Neural crest cell (in vitro differentiated cells): ENCODE data around the gene MYL5. TPM values are rescaled to one million over a fixed set of nuclear protein-coding genes. Genes with fewer than 3 reads are reported as not detected.

Experiments used
- DNase-seq: peaks from one replicate; pipeline ENCODE4 v3.0.0; 2021; ENCODE audit warnings: low read depth, mixed read lengths, low spot score
- H3K27ac Mint-ChIP-seq: one replicate; pipeline ENCODE4 v1.8.0; 2021; ENCODE audit warnings: mild to moderate bottlenecking, mixed read lengths; ENCODE audit not compliant: unreplicated experiment
- H3K27me3 Mint-ChIP-seq: 2 replicates; pipeline ENCODE4 v1.8.0; 2021; ENCODE audit warnings: low read depth, mild to moderate bottlenecking, mixed read lengths
- H3K36me3 Mint-ChIP-seq: 2 replicates; pipeline ENCODE4 v1.8.0; 2021; ENCODE audit warnings: low read depth, mild to moderate bottlenecking, mixed read lengths
- H3K4me1 Mint-ChIP-seq: 2 replicates; pipeline ENCODE4 v1.8.0; 2021; ENCODE audit warnings: mixed read lengths
- H3K4me3 Mint-ChIP-seq: one replicate; pipeline ENCODE4 v1.8.0; 2021; ENCODE audit warnings: mild to moderate bottlenecking, mixed read lengths
- H3K9me3 Mint-ChIP-seq: 2 replicates; pipeline ENCODE4 v1.8.0; 2021; ENCODE audit warnings: mixed read lengths
- total RNA-seq: library from RNA; stranded (reverse); gene quantifications from 2 replicates; pipeline ENCODE4 v1.2.1, GENCODE V29; 2021
- TF ChIP-seq, protein P1 (sequence below): fragments of 200-600 bp; sonication (generic); conservative IDR thresholded peaks from 2 replicates; pipeline ENCODE4 v1.5.0; 2021; ENCODE audit warnings: antibody characterized with exemption, mild to moderate bottlenecking

Gene MYL5
- total RNA-seq, 1 donor from 2014 or later = 10.8 TPM

DNA sequence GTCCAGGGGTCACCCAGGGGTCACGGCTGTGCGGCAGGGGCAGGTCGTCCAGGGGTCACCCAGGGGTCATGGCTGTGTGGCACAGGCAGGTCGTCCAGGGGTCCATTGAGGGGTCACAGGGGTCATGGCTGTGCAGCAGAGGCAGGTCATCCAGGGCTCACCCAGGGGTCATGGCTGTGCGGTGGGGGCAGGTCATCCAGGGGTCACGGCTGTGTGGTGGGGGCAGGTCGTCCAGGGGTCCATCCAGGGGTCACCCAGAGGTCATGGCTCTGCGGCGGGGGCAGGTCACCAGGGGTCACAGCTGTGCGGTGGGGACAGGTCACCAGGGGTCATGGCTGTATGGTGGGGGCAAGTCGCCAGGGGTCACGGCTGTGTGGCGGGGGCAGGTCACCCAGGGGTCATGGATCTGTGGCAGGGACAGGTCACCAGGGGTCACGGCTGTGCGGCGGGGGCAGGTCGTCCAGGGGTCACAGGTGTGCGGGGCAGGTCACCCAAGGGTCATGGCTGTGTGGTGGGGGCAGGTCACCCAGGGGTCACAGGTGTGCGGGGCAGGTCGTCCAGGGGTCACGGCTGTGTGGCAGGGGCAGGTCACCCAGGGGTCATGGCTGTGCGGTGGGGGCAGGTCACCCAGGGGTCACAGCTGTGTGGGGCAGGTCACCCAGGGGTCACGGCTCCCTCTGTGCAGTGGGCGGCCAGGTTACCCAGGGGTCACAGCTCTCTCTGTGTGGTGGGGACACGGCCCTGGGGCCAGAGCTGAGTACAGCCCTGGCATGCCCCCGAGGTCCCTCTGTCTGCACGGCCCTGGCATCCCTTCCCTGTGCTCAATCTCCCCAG is 16.3 kb upstream of the MYL5 start:
- Mint-ChIP-seq H3K9me3 (peaks cover 12% of the 10 kb centered on the region), H3K27ac (no peak overlapping the region), H3K36me3 (peaks cover 8% of the 10 kb centered on the region), H3K4me3 (no peak overlapping the region), H3K27me3 (no peaks in the 10 kb centered on the region), H3K4me1 (peaks cover 3% of the 10 kb centered on the region)
- no peak for DNase-seq
- TF ChIP-seq, protein P1, sequence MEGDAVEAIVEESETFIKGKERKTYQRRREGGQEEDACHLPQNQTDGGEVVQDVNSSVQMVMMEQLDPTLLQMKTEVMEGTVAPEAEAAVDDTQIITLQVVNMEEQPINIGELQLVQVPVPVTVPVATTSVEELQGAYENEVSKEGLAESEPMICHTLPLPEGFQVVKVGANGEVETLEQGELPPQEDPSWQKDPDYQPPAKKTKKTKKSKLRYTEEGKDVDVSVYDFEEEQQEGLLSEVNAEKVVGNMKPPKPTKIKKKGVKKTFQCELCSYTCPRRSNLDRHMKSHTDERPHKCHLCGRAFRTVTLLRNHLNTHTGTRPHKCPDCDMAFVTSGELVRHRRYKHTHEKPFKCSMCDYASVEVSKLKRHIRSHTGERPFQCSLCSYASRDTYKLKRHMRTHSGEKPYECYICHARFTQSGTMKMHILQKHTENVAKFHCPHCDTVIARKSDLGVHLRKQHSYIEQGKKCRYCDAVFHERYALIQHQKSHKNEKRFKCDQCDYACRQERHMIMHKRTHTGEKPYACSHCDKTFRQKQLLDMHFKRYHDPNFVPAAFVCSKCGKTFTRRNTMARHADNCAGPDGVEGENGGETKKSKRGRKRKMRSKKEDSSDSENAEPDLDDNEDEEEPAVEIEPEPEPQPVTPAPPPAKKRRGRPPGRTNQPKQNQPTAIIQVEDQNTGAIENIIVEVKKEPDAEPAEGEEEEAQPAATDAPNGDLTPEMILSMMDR = no peak

DNA sequence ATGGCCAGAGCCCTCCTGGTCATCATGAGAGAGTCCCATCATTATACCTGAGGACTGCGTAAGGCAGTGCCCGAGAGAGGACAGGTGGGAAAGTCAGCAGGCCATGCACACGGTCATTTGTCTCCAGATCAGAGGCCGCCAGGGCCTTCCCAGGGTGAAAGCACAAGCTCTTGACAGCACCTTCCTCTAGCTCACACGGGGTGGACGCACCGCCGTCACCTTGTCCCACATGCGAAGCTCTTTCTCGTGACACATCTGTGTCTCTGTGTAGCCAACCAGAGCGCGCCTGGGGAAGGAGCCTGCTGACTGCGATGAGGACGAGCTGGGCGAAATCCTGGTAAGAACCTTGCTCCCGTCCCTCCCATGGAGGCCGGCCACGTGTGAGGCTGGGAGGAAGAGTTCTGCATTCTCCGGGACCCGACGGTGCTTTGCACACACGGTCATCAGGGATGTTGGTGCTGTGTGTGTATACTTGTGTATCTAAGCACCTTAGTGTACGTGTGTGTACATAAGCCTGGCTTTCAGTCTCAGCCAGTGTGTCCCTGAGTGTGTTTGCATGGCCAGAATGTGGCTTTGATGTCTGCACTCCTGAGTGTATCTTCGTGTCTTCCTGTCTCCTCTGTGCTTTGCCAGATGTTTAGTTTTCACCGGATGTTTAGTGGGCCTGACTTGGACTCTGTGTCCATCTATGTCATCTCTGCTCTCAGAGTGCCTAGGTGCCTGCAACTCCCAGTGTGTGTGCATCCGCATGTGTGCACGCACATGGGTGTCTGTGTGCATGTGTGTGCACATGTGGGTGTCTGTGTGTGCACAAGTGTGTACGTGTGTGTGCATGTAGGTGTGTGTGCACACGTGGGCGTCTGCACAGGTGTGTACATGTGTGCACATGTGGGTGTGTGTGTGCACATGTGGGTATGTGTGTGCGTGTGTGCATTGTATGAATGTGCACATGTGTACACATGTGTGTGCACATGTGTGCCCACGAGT is 15.4 kb upstream of the MYL5 start:
- peaks cover 3% of the 10 kb centered on the region for H3K4me1 Mint-ChIP-seq
- H3K27ac Mint-ChIP-seq = no peak overlapping the region
- TF ChIP-seq, protein P1 = no peak
- no peak for DNase-seq
- no peaks in the 10 kb centered on the region for H3K27me3 Mint-ChIP-seq
- peaks cover 8% of the 10 kb centered on the region for H3K36me3 Mint-ChIP-seq
- peaks cover 12% of the 10 kb centered on the region for H3K9me3 Mint-ChIP-seq
- H3K4me3 Mint-ChIP-seq = no peak overlapping the region

DNA sequence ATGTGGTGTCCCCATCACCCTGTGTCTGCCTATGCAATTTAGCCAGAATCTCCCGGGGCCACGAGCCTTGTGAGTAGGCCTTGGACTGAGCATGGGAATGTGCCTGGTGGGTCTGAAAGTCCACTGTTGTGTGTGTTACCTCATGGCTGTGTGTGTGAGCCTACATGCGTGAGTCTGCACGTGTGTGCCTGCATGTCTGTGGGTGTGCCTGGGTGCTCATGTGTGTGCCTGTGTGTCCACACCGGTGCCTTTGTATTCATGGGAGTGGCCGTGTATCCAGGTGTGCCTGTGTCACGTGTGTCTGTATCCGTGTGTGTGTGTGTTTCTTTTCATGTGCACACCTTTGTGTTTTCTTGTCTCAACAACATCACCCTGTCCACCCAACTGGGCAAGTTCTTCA is 14.5 kb upstream of the MYL5 start:
- peak overlapping the region; percentile 23 for H3K4me3 Mint-ChIP-seq
- no peak overlapping the region for H3K27ac Mint-ChIP-seq
- TF ChIP-seq, protein P1 = no peak
- no peak for DNase-seq
- peaks cover 8% of the 10 kb centered on the region for H3K36me3 Mint-ChIP-seq
- H3K4me1 Mint-ChIP-seq = peaks cover 3% of the 10 kb centered on the region
- H3K27me3 Mint-ChIP-seq = no peaks in the 10 kb centered on the region
- peaks cover 12% of the 10 kb centered on the region for H3K9me3 Mint-ChIP-seq

DNA sequence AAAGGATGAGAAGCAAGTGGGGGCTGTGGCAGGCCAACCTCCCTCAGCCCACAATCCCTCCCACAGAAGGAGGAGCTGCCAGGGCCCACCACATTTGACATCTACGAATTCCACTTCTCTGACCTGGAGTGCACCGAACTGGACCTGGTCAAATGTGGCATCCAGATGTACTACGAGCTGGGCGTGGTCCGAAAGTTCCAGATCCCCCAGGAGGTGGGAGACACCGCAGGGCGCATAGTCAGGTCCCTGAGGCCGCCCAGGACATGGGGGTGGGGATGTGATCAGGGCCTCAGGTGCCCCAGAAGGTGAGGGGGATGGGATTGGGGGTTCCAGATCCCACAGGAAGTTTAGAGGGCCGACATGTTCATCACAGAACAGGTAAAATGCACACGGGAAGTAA is 13.9 kb upstream of the MYL5 start:
- Mint-ChIP-seq H3K4me3 (no peak overlapping the region), H3K27ac (no peak overlapping the region), H3K36me3 (peaks cover 8% of the 10 kb centered on the region), H3K4me1 (peaks cover 3% of the 10 kb centered on the region), H3K27me3 (no peaks in the 10 kb centered on the region), H3K9me3 (peaks cover 12% of the 10 kb centered on the region)
- TF ChIP-seq, protein P1 = no peak
- no peak for DNase-seq

DNA sequence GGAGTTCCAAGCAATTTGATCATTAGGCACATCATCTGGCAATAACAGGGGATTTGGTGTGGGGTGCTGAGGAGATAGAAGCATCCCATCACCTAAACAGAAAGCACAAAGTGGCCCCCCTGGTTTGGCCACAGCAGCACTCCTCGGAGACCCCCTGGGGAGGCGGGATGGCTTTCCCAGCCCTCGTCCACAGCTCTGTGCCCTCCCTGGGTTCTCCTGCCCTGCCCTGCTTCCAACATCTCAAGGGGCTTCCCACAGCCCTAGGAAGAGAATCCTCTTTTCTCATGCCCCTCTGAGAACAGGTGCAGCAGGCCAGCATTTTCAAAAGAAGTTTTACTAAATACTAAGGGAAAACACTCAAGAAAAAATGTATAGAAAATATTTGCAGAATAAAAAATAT is 13.1 kb upstream of the MYL5 start:
- Mint-ChIP-seq H3K27ac (no peak overlapping the region), H3K4me3 (peak overlapping the region; percentile 13), H3K27me3 (no peaks in the 10 kb centered on the region), H3K36me3 (peaks cover 8% of the 10 kb centered on the region), H3K4me1 (peaks cover 3% of the 10 kb centered on the region), H3K9me3 (peaks cover 12% of the 10 kb centered on the region)
- no peak for DNase-seq
- TF ChIP-seq, protein P1 = no peak
